ENCODE results near the gene UBE2L3.
A peak's percentile ranks its signal among the peaks of the same experiment; 100 is the strongest.
"Not testable (repeated sequence)": the region's sequence is repeated elsewhere in the genome, so short reads cannot be mapped to it uniquely, and the experiment has no call there.

UBE2L3 gene

GRCh38 chr22:21567456-21568346, at the start of gene UBE2L3:
UBE2L3 (plus strand) TSS chr22:21567714; CDS start chr22:21567745, 31 bp downstream.
- DNase-seq, result peak; percentile 85

- DNase-seq, result not testable (repeated sequence)
Observed at GRCh38 chr22:21526705-21527500, 40.6 kb upstream of the UBE2L3 start.

GRCh38 chr22:21531525-21531924, 36.0 kb upstream of the UBE2L3 start:
- not testable (repeated sequence) for DNase-seq

DNA sequence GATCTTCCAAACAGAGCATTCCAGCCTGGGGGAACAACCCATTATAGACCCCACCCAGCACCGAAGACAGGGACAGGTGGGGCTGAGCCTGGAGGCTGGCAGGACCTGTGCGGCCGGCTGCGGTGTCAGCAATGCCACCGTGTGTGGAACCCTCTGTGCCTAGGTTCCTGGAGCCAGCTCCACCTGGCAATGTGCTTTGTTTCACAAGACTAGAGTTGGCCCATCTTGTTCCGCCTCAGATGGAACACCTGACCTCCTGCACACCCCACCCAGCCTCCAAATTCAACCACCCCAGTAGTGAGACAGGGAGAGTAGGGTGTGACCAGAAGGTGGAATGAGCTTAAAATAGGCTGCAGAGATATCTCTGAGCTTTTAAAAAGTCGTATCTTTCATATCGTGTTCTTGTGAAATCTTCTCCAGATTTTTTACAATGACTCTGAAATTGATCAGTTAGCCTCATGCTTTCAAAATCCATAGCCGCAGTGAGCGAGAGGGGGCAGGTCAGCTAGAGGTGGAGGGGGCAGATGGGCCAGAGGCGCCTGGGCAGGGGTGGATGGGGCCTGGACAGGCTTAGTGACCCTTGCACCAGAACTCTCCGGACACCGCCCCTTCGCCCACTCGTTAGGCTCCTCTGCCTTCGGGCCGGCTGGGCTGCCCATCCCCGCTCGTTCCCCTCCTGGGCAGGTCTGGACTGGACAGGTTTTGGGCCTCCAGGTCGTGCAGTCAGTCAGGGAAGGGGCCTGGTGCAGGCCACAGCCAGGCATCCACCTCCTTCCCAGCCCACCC, 34.5 kb upstream of the UBE2L3 start:
- not testable (repeated sequence) for DNase-seq

DNA sequence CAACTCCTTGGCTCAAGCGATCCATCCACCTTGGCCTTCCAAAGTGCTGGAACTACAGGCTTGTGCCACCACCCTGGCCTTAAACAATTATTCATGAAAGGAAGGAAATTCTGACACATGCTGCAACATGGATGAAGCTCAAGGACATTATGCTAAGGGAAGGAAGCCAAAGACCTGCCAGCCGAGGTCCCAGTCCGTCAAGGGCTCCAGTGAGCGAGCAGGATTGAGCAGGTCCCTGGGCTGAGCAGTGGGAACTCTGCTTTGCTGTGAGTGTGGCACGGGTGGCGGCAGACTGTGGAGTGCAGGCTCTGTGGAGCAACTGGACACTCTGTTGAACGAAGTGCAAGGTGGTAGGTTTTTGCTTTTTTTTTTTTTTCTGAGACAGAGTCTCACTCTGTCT, 27.7 kb upstream of the UBE2L3 start:
- not testable (repeated sequence) for DNase-seq

GRCh38 chr22:21544432-21545322, 22.8 kb upstream of the UBE2L3 start:
- DNase-seq, result not testable (repeated sequence)

DNA sequence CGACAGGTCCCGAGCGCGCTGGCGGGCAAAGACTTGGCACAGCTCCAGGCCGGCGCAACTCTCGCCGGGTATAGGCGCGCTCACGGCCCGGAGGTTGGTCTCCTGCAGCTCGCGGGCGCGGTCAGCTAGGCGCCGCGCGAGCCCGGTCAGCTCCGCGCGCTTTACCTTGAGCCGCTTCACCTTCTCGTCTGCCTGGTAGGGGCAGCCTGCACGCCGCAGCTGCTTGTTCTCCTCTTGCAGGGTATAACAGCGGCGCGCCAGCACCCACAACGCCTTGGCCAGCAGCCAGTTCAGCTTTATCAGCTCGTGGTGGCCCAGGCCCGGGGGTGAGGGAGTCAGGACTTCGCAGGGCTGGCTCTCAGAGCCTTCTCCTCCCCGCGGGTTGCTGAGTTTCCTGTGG, 18.0 kb upstream of the UBE2L3 start:
- DNase-seq, result not testable (repeated sequence)

DNA sequence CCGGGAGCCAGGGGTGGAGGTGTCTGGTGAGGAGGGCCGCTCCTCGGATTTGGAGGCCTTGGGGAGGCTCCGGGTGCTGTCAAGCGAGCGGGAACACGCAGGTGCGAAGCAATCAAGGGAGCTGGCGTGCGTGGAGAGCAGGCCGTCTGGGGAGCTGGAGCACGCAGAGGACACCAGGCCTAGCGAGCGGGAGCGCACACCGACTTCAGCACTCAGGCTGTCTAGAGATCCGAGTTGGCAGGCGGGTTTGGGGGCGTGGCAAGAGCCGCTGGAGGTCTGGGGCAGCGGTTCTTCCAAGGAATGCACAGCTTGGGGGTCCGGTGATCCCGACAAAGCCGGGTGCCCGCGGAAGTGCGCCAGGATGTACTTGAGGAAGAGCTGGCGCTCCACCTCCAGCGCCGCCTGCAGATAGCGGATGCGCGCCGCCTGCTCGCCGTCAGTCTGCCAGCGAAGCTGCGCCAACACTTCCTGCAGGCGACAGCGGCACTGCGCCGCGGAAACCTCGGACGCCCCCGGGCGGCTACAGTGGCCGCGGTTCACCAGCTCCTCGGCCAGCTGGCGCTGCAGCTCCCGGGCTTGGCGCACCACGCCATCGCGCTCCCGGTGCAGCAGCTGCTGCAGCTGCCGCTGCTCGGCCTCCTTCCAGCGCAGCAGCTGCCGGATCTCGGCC, 17.4 kb upstream of the UBE2L3 start:
- not testable (repeated sequence) for DNase-seq

DNA sequence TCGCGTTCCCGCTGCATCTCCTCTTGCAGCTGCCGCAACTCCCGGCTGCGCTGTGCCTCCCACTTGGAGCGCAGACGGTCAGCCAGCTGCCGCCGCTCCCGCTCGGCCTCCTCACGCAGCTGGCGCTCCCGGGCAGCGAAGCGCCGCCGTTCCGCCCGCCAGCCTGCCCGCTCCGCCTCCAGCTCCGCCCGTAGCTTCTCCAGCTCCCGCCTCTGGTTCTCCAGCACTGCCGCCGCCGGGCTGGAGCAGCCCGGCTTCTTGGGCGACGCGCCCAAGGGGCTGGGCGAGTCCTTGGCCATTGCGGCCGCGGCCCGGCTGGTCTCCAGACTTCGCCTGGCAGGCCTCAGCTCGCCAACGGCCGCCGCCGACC, 16.9 kb upstream of the UBE2L3 start:
- not testable (repeated sequence) for DNase-seq

- DNase-seq, result not testable (repeated sequence)
Observed at GRCh38 chr22:21551361-21551760, 16.2 kb upstream of the UBE2L3 start, which contains the start of gene RIMBP3C. RIMBP3C (minus strand) TSS chr22:21551461; CDS start chr22:21550976, 485 bp downstream.

DNA sequence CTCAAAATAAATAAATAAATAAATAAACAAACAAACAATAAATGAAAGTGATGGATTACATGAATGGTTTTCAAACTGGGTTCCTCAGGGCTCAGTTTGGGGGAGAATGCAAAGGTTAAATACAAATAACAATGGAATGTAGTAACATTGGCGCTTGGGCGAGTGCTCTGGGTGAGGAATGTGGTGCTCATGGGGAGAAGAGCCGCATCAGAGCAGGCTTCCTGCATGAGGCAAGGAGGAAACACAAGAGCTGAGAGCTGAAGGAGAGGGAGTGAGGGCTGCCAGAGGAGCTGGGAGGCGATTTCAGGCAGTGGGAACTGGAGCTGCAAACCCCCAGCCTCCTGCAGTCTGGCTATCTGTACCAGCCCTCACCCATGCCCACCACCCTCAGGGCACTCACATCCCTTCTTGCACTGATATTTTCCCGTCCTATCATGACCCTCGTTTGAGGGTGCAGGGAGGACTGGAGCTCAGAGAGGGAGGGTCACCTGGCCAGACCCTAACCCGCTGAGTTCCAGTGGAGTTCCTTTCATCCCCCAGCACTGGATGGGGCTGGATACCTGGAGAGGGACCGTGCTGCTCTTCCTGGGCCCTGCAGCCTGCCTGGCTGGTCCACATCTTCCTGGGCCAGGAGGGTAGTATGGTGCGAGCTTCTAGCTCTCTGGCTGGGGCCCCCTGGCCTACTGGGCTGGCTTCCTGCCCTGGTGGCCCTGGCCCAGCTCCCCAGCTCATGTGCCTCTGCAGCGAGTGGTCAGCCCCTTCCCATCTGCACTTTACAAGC, 8.0 kb upstream of the UBE2L3 start:
- not testable (repeated sequence) for DNase-seq

GRCh38 chr22:21560657-21561056, 6.9 kb upstream of the UBE2L3 start:
- DNase-seq, result not testable (repeated sequence)

GRCh38 chr22:21563912-21564311, 3.6 kb upstream of the UBE2L3 start:
- DNase-seq, result no peak

DNA sequence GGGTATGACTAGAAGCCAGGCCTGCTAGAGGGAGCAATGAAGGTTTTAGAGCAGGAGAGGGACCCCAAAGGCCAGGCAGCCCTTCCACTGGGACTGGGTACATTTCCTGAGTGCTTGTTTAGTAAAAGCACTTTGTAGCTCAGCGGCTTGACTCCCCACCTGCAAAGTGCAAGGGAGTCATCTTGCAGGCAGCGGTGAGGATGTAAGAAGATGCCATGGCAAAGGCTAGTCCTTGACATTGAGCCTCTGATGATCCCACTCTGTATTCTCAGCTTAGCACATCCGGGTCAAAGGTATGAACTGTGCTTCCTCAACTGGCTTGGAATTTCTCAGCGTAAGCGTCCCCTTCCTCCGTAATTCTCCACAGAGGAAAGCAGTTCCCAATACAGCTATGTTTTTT, 3.1 kb upstream of the UBE2L3 start:
- DNase-seq, result no peak

DNA sequence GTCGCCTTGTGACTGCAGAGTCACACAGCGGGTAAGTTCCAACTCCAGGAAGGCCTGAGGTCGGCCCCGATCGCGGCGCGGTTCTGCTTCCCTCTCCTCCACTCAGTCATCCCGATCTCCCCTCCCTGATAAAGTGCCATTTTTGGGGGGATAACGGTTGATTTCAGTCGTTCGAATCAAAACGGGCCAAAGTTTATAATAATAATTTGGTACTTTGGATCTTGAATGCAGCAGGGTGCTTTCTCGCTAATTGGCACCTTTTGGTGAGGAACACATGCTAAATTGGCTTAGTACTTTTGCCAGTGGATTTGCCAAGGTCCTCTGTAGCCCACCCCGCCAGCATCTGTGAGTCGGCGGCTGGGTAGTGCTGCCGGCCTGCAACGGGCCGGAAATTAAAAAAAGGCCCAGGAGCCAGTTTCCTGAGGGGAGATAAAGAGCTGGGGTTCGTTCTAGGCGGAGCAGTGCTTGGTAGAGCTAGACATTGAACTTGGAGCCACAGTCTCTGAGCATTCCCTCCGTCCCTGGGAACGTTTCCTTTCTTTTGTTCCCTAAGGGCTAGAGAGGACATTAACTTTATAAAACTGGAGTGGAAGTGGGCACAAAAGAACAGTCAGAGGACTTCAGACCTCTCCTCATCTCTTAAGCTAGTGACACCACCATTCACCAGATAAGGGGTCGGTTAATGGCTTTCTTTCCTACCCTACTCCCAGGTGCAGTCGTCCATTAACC, 997 bp downstream of the UBE2L3 start:
- peak in 1 of 2 donors; percentile 25 for DNase-seq

DNA sequence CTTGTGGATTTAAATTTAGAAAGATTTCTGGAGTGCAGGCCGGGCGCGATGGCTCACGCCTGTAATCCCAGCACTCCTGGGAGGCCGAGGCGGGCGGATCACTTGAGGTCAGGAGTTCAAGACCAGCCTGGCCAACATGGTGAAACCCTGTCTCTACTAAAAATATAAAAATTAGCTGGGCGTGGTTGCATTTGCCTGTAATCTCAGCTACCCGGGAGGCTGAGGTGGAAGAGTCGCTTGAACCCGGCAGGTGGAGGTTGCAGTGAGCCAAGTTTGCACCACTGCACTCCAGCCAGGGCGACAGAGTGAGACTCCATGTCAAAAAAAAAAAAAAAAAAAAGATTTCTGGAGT, 1.5 kb downstream of the UBE2L3 start:
- DNase-seq, result not testable (repeated sequence)

GRCh38 chr22:21569459-21570170, 2.1 kb downstream of the UBE2L3 start:
- no peak for DNase-seq

DNA sequence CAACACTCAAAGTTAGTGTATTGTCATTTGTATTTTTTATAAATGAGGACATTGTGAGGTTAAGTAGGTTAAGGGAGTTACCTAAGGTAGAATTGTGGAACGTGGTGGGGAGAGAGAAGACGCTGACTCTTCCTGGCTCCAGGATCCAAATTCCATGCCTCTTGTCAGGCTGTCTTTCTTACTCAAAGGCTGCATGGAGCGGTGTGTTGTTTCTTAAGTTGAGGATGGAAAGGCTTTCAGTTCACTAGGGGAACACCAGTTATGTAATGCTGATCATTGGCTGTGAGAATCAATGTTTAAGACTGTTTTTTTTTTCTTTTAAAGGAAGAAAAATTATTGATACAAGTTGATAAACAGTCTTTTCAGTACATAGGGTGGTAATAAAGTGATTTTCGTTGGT, 2.9 kb downstream of the UBE2L3 start:
- no peak for DNase-seq

- DNase-seq, result no peak
Observed at GRCh38 chr22:21571679-21572078, 4.2 kb downstream of the UBE2L3 start.
